Heart right ventricle (tissue), 16 donors: ENCODE measurements around the gene SERPING1. TPM values are rescaled to one million over a fixed set of nuclear protein-coding genes. Genes with fewer than 3 reads are reported as not detected.

Experiments
- ATAC-seq, 8 donors: fragments of 200-7000 bp; cut with Tn5 transposase; one replicate each; pipeline ENCODE4 v1.9.1; 2020; ENCODE audit warnings: mild to moderate bottlenecking in 8 of 8, moderate library complexity in 8 of 8, moderate number of reproducible peaks in 1 of 8
- DNase-seq, 2 donors: peaks; one replicate each; pipeline ENCODE4 v3.0.0-alpha.2; 2020
- H3K27ac ChIP-seq, 10 donors: fragments of 200-600 bp; sonication (generic) in 2 of 10; one replicate each; pipeline versions ENCODE4 v1.5.0 to v1.8.0; 2020 to 2022; ENCODE audit warnings: mild to moderate bottlenecking in 3 of 10
- H3K27me3 ChIP-seq, 7 donors: fragments of 200-600 bp; one replicate each; pipeline ENCODE4 v1.8.0; 2021 to 2022; ENCODE audit warnings: mild to moderate bottlenecking in 2 of 7
- H3K36me3 ChIP-seq, 9 donors: fragments of 200-600 bp; sonication (generic) in 1 of 9; one replicate each; pipeline versions ENCODE4 v1.5.0 to v1.8.0; 2020 to 2022; ENCODE audit warnings: mild to moderate bottlenecking in 2 of 9
- H3K4me1 ChIP-seq, 9 donors: fragments of 200-600 bp; sonication (generic) in 1 of 9; one replicate each; pipeline versions ENCODE4 v1.5.0 to v1.8.0; 2020 to 2022; ENCODE audit warnings: mild to moderate bottlenecking in 4 of 9
- H3K4me3 ChIP-seq, 10 donors: fragments of 200-600 bp; sonication (generic) in 2 of 10; one replicate each; pipeline versions ENCODE4 v1.5.0 to v1.8.0; 2020 to 2022; ENCODE audit warnings: mild to moderate bottlenecking in 7 of 10, moderate library complexity in 2 of 10
- H3K9me3 ChIP-seq, 11 donors: fragments of 200-600 bp in 10 of 11; sonication (generic) in 2 of 11; one replicate each; pipeline versions ENCODE4 v1.5.0 to v1.8.0; 2013 to 2022; ENCODE audit warnings: mild to moderate bottlenecking in 2 of 11, control low read depth in 1 of 11, moderate library complexity in 1 of 11
- WGBS, 2 donors: extraction: QIAGEN DNeasy Blood & Tissue Kit; methylation state at CpG; one replicate each; pipeline ENCODE4 v1.1.7; 2013; ENCODE audit warnings: inconsistent platforms in 1 of 2; 5-methylcytosine and 5-hydroxymethylcytosine counted together
- intact Hi-C, 10 donors: fragments of 100-400 bp; cut with DNase I; formaldehyde crosslinking; loops; one replicate each; pipeline versions ENCODE4 v1.11.1 to v1.14.2; 2022
- polyA plus RNA-seq, 2 donors: library from polyadenylated mRNA; stranded (reverse); fragments of 200-250 nt; gene quantifications; one replicate each; pipeline ENCODE4 v1.2.3, GENCODE V29; 2013
- total RNA-seq, 10 donors: library from RNA; stranded (reverse); fragmentation: NEBNext Ultra II Directional in 3 of 10; extraction: Animal tissue kit (Norgen Biotek cat#: 25700) in 3 of 10; gene quantifications; one replicate each; pipeline versions ENCODE4 v1.2.1 to v1.2.4, GENCODE V29; 2021 to 2023
- TF ChIP-seq, protein P1 (sequence below), 9 donors: fragments of 200-600 bp; sonication (generic) in 2 of 9; IDR thresholded peaks; one replicate each; pipeline versions ENCODE4 v1.5.0 to v1.8.0; 2021 to 2022; ENCODE audit warnings: antibody characterized with exemption in 9 of 9, mild to moderate bottlenecking in 5 of 9, moderate library complexity in 1 of 9
- donor health status: Arrhythmogenic right ventricular cardiomyopathy.
- donor health status: ischemic (EF 13 %, LVEDD 7.1; RV severe dilation, severe dysfunction).
- donor health status: healthy with polysubstance abuse.
- donor health status: DM: no; HTN: yes; CAD: no.
- donor health status: DM: no; HTN: no; CAD: no.
- donor health status: ischemic (EF 25% LVEDD 6.9; RV normal size, moderate dysfunction).
- donor health status: ischemic (EF 25% LVEDD 5.7; RV mildly dilated, moderate dysfunction).
- donor health status: healthy.
- donor health status: DM: yes; HTN: yes; CAD: no.
- donor health status: Ischemic cardiomyopathy.
- donor health status: ischemic (EF 35%, LVEDD 5.7; RV mildly dilated, moderate dysfunction).
- donor health status: nonischemic (EF 11% LVEDD 7.7; RV severe dilation, severe dysfunction).
- donor health status: DM: yes; HTN: yes; CAD: no.
- donor health status: PGD.
- donor health status: ischemic (EF 29% LVEDD 5.4; RV normal size, mild dysfunction).
- donor health status: nonischemic (EF 23%, LVEDD 6.1; RV moderate dilation, normal function).

Gene SERPING1
- total and polyA plus RNA-seq, 12 donors = 39.8 to 197 (median 93.2) TPM

- DNase-seq = no peak
These were observed 43.7 kb downstream of the SERPING1 start for GRCh38 chr11:57641011-57641807.

GRCh38 chr11:57643802-57644201, 46.3 kb downstream of the SERPING1 start:
- Histone ChIP-seq H3K27me3 (peaks cover 0 to 58% (median 28%) of the 10 kb centered on the region in 7 donors), H3K27ac (no peak overlapping the region), H3K9me3 (no peaks in the 10 kb centered on the region), H3K4me3 (no peak overlapping the region), H3K36me3 (no peaks in the 10 kb centered on the region), H3K4me1 (peaks cover 4 to 81% (median 58%) of the 10 kb centered on the region in 9 donors)
- intact Hi-C loops = loop anchor here in 9 of 10 donors (2.0 to 10.0 kb wide), 9 partner anchors 75 to 871 kb away; partner anchors contain the start of gene UBE2L6 (in 3 of the 9)
- DNase-seq (no peak), ATAC-seq (no peak)
- TF ChIP-seq, protein P1, sequence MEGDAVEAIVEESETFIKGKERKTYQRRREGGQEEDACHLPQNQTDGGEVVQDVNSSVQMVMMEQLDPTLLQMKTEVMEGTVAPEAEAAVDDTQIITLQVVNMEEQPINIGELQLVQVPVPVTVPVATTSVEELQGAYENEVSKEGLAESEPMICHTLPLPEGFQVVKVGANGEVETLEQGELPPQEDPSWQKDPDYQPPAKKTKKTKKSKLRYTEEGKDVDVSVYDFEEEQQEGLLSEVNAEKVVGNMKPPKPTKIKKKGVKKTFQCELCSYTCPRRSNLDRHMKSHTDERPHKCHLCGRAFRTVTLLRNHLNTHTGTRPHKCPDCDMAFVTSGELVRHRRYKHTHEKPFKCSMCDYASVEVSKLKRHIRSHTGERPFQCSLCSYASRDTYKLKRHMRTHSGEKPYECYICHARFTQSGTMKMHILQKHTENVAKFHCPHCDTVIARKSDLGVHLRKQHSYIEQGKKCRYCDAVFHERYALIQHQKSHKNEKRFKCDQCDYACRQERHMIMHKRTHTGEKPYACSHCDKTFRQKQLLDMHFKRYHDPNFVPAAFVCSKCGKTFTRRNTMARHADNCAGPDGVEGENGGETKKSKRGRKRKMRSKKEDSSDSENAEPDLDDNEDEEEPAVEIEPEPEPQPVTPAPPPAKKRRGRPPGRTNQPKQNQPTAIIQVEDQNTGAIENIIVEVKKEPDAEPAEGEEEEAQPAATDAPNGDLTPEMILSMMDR (IDR thresholded peaks at IDR 0.05) = no peak
- WGBS, 2 donors = 49 to 59% methylated on average over 3 of the region's 3 CpGs

More at GRCh38 chr11:57641011-57641807, 43.7 kb downstream of the SERPING1 start:
- ATAC-seq = peak in 2 of 8 donors; percentile 14 to 45
- Histone ChIP-seq H3K27ac (no peak overlapping the region), H3K4me1 (peaks cover 8 to 64% (median 47%) of the 10 kb centered on the region in 9 donors), H3K36me3 (no peaks in the 10 kb centered on the region), H3K9me3 (no peaks in the 10 kb centered on the region), H3K4me3 (no peak overlapping the region), H3K27me3 (peaks cover 0 to 49% (median 2%) of the 10 kb centered on the region in 7 donors)
- intact Hi-C loops = loop anchor here (2.0 to 10.0 kb wide), 11 partner anchors 70 to 874 kb away; partner anchors contain the start of gene UBE2L6 (in 3 of the 10)
- 46 to 56% methylated on average over 7 of the region's 7 CpGs for WGBS, 2 donors
- TF ChIP-seq, protein P1 (IDR thresholded peaks at IDR 0.05) = peak in 8 of 9 donors; percentile 16 to 63 (median 48)

DNA sequence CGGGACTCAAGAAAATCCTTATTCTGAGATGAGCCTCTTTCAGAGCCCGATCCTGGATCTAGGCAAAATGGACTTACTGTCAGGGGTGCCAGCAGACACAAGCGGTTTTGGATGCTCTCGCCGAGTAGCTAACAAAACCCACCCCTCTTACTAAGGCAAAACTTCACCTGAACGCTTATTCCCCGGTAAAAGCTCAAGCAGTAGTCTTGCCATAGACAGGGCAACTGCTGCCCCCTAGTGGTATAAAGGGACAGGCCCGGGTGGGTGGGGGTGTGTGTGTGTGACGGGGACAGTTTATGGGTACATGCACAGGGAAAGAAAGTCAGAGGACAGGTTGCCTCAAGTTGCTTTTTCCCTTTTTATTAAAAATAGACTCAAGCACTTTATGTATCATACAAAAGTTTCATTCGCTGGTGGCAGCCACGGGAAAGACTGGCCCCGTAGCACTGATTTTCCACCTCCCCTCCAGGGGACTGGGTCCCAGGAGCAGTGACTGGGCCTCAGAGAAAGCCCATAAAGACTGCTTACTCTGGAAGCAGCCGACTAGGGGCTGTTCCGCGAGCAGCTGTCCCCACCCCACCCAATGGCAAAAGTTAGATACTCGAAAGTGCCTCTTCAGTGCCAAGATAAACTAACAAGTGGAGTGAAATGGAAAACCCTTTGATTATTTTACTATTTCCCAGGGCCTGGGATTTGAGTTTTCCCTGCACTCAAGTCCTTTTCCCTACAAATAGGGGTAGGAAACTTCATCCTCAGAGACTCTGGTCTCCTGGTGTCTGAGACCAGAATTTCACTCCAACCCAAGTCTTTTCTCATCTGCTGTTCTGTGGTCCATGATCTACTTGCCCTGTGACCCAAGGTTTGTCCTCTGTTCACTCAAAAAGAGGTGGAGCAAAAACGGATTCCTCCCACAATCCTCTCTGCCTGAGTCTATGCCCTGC, 47.5 kb downstream of the SERPING1 start:
- H3K27ac ChIP-seq = peak overlapping the region in 9 of 10 donors; percentile 11 to 68 (median 47)
- no peaks in the 10 kb centered on the region for H3K36me3 ChIP-seq
- peak; percentile 75 to 81 (median 77) for ATAC-seq
- WGBS, 2 donors = 10 to 11% methylated on average over 17 of the region's 17 CpGs
- peaks cover 3 to 80% (median 56%) of the 10 kb centered on the region in 9 donors for H3K4me1 ChIP-seq
- TF ChIP-seq, protein P1 (IDR thresholded peaks at IDR 0.05) = peak; percentile 72 to 92 (median 88)
- no peaks in the 10 kb centered on the region for H3K9me3 ChIP-seq
- no peak overlapping the region for H3K4me3 ChIP-seq
- peaks cover 0 to 55% (median 37%) of the 10 kb centered on the region in 7 donors for H3K27me3 ChIP-seq
- DNase-seq = peak; percentile 76 to 86
- intact Hi-C loops = loop anchor here (2.0 to 10.0 kb wide), 9 partner anchors 76 to 870 kb away; partner anchors contain the start of gene UBE2L6 (in 3 of the 10)
